ENCODE measurements around the gene ELP2. TPM values are rescaled to one million over a fixed set of nuclear protein-coding genes. Genes with fewer than 3 reads are reported as not detected.
"Not testable (repeated sequence)": the region's sequence is repeated elsewhere in the genome, so short reads cannot be mapped to it uniquely, and the experiment has no call there.

Gene ELP2
- total RNA-seq, 2 donors from 2014 or later = 49.7 to 80.4 TPM

- no peak overlapping the region for H3K27ac ChIP-seq
- WGBS = 81% methylated on average over 1 of the region's 1 CpG
- no peak overlapping the region for H3K4me3 ChIP-seq
- TF ChIP-seq POLR2AphosphoS5 (IDR thresholded peaks at IDR 0.05) = no peak
- TF ChIP-seq CTCF (IDR thresholded peaks at IDR 0.05) = no peak
- no peak for TF ChIP-seq POLR2A (IDR thresholded peaks at IDR 0.05)
- intact Hi-C loops (cut with DNase I) = no loop called here
- peaks cover 5 to 8% of the 10 kb centered on the region in 2 donors for H3K36me3 ChIP-seq
- no peaks in the 10 kb centered on the region for H3K9me3 ChIP-seq
- no peak for DNase-seq (ENCODE audit: low spot score)
- H3K4me1 ChIP-seq (replicated peaks) = no peaks in the 10 kb centered on the region
- no peaks in the 10 kb centered on the region for H3K27me3 ChIP-seq (replicated peaks; ENCODE audit: insufficient read depth)
These were observed 33.3 kb downstream of the ELP2 start for GRCh38 chr18:36162981-36163380.

- H3K36me3 ChIP-seq = peaks cover 4 to 15% of the 10 kb centered on the region in 2 donors
- H3K27ac ChIP-seq = no peak overlapping the region
- H3K4me3 ChIP-seq = no peak overlapping the region
- 100% methylated on average over 3 of the region's 3 CpGs for WGBS
- intact Hi-C loops (cut with DNase I) = no loop called here
- no peaks in the 10 kb centered on the region for H3K4me1 ChIP-seq (replicated peaks)
- no peak for DNase-seq (ENCODE audit: low spot score)
- no peaks in the 10 kb centered on the region for H3K9me3 ChIP-seq
- TF ChIP-seq CTCF (IDR thresholded peaks at IDR 0.05) = no peak
- no peak for TF ChIP-seq POLR2A (IDR thresholded peaks at IDR 0.05)
- TF ChIP-seq POLR2AphosphoS5 (IDR thresholded peaks at IDR 0.05) = no peak
- H3K27me3 ChIP-seq (replicated peaks; ENCODE audit: insufficient read depth) = no peaks in the 10 kb centered on the region
These were observed 38.1 kb downstream of the ELP2 start for GRCh38 chr18:36167692-36168218.

GRCh38 chr18:36168296-36168695 is 38.6 kb downstream of the ELP2 start:
- H3K27me3 ChIP-seq (replicated peaks; ENCODE audit: insufficient read depth); H3K4me1 ChIP-seq (replicated peaks); DNase-seq (ENCODE audit: low spot score); H3K9me3 ChIP-seq; H3K27ac ChIP-seq; intact Hi-C loops (cut with DNase I); H3K4me3 ChIP-seq: not testable (repeated sequence)
- WGBS = 88% methylated on average over 3 of the region's 3 CpGs
- peaks cover 4 to 15% of the 10 kb centered on the region in 2 donors for H3K36me3 ChIP-seq

GRCh38 chr18:36169938-36170337 is 40.2 kb downstream of the ELP2 start:
- H3K36me3 ChIP-seq = peaks cover 4 to 15% of the 10 kb centered on the region in 2 donors
- intact Hi-C loops (cut with DNase I) = no loop called here
- WGBS = 86% methylated on average over 5 of the region's 5 CpGs

GRCh38 chr18:36175481-36175880 is 45.8 kb downstream of the ELP2 start:
- TF ChIP-seq POLR2A (IDR thresholded peaks at IDR 0.05) (no peak), POLR2AphosphoS5 (IDR thresholded peaks at IDR 0.05) (no peak), CTCF (IDR thresholded peaks at IDR 0.05) (no peak)
- Histone ChIP-seq H3K36me3 (peaks cover 0 to 6% of the 10 kb centered on the region in 2 donors), H3K27me3 (replicated peaks; ENCODE audit: insufficient read depth) (no peaks in the 10 kb centered on the region), H3K4me3 (no peak overlapping the region), H3K4me1 (replicated peaks) (no peaks in the 10 kb centered on the region), H3K27ac (no peak overlapping the region), H3K9me3 (no peaks in the 10 kb centered on the region)
- intact Hi-C loops (cut with DNase I) = no loop called here
- 85% methylated on average over 1 of the region's 1 CpG for WGBS
- DNase-seq (ENCODE audit: low spot score) = no peak

More at GRCh38 chr18:36169938-36170337, 40.2 kb downstream of the ELP2 start:
- no peak for DNase-seq (ENCODE audit: low spot score)
- Histone ChIP-seq H3K4me3 (no peak overlapping the region), H3K27me3 (replicated peaks; ENCODE audit: insufficient read depth) (no peaks in the 10 kb centered on the region), H3K27ac (no peak overlapping the region), H3K4me1 (replicated peaks) (no peaks in the 10 kb centered on the region), H3K9me3 (no peaks in the 10 kb centered on the region)
- no peak for TF ChIP-seq CTCF (IDR thresholded peaks at IDR 0.05)
- TF ChIP-seq POLR2A (IDR thresholded peaks at IDR 0.05) = no peak
- TF ChIP-seq POLR2AphosphoS5 (IDR thresholded peaks at IDR 0.05) = no peak
